ENCODE measurements around the gene DDIT4.

DNA sequence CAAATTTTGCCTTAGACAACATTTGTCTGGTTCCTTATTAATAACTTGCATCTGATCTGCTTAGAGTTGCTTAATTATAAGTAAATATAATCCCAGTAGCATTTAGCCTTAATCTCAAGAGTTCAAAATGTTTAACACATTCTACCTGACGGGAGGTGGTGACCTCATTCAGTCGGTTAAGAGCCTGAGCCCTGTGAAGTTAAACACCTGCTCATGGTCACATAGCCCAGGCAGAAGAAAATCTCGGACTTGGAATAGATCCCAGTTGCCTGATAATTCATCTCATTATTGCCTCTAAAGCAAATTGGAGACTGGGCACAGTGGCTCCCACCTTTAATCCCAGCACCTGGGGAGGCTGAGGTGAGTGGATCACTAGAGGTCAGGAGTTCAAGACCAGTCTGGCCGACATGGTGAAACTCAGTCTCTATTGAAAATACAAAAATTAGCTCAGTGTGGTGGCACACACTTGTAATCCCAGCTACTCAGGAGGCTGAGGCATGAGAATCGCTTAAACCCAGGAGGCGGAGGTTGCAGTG lies 39.1 kb upstream of the DDIT4 start:
- no peak for TF ChIP-seq CTCF (IDR thresholded peaks at IDR 0.05)
- TF ChIP-seq POLR2A (IDR thresholded peaks at IDR 0.05; ENCODE audit: low read depth), result no peak
- no peak for TF ChIP-seq POLR2AphosphoS5 (IDR thresholded peaks at IDR 0.05)
- TF ChIP-seq EP300 (IDR thresholded peaks at IDR 0.05), result no peak
